Activated CD8-positive, alpha-beta memory T cell treated with anti-CD3 and anti-CD28 coated beads, Interleukin-2, amount 50 U/mL, for 48 hours (primary cell): ENCODE measurements around the gene CATSPERD.
"Not testable (repeated sequence)": the region's sequence is repeated elsewhere in the genome, so short reads cannot be mapped to it uniquely, and the experiment has no call there.

Experiments used
- DNase-seq: peaks from one replicate; pipeline ENCODE4 v3.0.0-alpha.2; 2020

The CATSPERD gene

DNA sequence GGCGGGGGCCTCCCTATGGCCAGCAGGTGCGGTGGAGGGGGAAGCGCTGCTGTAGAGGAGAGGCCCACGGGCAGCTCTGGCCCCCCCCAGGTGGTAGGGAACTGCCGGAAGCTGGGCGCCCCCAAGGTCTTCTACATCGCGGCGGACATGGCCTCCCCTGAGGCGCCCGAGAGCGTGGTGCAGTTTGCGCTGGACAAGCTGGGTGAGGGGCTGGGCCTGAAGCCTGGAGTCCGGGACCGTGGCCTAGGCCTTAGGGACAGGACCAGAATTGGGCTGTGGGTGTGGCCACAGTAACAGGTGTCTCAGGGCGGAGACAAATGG is 34.2 kb upstream of the CATSPERD start:
- no peak for DNase-seq

DNA sequence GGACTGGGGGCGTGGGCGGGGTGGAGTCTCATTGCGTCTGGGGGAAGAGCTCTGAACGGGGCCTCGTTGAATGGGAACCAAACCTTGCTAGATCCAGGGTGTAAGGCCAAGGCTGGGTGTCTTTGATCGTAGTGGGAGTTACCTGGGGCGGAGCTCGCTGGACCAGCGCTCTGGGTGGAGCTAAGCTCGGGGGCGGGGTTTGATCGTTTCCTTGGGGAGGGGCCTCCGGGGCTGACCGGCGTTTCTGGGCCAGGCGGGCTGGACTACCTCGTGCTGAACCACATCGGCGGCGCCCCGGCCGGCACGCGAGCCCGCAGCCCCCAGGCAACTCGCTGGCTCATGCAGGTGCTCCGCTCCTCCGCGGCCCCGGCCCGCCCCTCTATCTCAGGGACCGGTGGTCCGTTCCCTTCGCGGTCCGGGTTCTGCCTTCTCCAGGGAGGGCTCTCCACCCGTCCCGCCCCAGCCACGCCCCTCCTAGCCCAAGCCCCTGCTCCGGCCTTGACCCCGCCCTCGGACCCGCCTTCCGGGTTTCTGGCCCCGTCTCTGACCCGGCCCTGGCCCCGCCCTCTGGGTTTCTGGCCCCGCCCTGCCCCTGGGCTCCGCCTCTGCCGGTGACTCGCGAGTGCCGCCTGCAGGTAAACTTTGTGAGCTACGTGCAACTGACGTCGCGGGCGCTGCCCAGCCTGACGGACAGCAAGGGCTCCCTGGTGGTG is 33.6 kb upstream of the CATSPERD start:
- DNase-seq = peak; percentile 100

DNA sequence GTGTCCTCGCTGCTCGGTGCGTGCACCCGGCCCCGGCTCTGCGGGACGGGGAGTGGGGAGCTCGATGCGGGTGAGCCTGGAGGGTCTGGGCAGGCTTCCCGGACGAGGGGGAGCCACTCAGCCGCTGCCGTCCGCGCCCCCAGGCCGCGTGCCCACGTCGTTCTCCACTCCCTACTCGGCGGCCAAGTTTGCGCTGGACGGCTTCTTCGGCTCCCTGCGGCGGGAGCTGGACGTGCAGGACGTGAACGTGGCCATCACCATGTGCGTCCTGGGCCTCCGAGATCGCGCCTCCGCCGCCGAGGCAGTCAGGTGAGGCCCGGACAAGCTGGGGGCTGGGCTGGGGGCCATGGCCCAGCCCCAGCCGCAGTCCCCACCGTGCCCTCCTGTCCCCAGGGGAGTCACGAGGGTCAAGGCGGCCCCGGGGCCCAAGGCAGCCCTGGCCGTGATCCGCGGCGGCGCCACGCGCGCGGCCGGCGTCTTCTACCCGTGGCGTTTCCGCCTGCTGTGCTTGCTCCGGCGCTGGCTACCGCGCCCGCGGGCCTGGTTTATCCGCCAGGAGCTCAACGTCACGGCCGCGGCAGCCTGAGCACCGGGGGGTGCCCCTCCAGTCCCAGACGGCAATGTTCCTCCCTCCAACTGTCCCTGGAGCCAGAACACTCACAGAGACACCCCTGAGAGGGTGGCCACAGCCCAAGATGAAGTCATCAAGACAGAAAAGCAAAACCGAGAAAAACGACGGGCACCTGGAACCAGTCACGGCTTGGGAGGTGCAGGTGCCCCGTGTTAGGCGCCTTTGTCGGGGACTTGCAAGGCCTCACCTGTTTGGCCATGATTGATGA is 32.9 kb upstream of the CATSPERD start:
- peak; percentile 59 for DNase-seq

DNA sequence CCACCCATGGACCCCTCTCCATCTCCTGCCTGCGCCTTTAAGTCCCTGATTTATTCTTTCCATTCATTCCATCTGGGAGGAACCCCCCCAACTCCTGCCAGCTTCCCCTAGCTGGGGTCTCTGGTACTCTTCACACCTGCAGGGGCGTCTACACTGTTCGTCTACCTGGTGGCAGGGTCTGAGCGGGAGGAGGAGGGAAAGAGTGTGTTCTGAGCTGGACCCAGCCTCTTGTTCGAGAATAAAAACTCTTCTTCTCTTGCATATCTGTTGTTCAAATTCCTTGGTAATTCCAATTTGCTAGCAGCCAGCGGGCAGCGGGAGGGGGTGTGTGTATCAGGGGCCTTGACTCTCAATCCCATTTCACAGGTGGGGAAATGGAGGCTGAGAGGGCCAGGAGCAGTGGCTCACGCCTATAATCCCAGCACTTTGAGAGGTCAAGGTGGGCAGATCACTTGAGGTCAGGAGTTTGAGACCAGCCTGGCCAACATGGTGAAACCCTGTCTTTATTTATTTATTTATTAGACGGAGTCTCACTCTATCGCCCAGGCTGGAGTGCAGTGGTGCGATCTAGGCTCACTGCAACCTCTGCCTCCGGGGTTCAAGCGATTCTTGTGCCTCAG is 32.1 kb upstream of the CATSPERD start:
- not testable (repeated sequence) for DNase-seq

DNA sequence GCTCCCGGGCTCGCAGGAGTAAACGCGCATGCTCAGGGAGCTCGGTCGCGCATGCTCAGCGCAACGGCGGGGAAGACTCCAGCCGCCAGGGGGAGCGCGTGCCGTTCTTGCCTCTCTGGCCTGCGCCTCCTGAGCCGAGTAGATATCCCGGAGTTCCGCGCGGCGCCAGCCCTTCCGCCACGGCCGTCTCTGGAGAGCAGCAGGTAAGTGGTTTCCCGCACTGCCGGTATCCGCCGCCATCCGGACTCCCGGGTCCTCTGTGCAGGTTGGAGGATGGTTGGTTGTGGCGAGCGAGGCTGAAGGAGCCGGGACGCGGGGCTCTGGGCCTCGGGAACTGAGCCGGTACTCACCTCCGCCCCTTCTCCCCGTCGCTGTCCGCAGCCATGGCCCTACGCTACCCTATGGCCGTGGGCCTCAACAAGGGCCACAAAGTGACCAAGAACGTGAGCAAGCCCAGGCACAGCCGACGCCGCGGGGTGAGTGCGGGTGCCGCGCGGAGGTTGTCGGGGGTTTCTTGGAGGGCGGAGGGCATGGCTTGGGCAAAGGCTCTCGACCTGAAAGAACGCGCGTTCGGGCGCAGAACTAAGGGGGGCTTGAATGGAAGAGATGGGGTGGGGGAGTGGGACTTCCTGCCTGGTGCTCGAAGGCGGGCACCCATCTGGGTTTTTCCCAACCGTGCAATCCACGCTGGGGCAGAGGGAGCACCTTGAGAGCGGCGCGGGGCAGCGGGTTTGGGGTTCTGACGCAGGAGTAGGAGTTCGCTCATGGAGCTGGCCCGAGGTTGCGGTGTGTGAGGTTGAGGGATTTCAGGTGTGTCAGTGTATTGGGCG is 30.1 kb upstream of the CATSPERD start, which contains the start of gene RPL36:
Gene RPL36 (plus strand): TSS at position 171 of the 830 bp plus-strand sequence. CDS start 213 bp downstream, at position 384.
- DNase-seq = peak; percentile 100

DNA sequence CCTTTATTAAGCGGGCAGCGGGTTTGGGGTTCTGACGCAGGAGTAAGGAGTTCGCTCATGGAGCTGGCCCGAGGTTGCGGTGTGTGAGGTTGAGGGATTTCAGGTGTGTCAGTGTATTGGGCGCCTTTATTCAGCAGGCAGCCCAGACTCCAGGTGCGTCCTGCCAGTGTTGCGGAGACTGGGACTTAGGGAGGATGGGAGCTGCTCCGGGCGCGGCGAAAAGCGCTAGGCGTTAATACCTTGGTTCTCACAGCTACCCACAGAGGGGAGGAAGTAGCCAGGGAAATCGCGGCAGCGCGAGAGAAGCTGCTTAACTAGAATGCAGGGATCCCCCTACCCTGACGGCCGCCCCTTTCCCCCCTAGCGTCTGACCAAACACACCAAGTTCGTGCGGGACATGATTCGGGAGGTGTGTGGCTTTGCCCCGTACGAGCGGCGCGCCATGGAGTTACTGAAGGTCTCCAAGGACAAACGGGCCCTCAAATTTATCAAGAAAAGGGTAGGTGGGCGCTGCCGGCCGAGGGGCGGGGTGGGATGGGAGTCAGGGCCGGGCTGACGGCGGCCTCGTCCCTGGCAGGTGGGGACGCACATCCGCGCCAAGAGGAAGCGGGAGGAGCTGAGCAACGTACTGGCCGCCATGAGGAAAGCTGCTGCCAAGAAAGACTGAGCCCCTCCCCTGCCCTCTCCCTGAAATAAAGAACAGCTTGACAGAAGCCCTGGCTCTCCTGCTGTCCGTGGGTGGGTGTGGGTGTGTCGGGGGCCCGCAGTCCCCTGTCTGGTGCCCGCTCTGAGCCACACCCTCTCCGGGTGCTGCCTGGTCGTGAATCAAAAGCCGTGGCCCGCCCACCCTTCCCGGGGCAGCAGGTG is 29.2 kb upstream of the CATSPERD start:
- DNase-seq = peak; percentile 85

DNA sequence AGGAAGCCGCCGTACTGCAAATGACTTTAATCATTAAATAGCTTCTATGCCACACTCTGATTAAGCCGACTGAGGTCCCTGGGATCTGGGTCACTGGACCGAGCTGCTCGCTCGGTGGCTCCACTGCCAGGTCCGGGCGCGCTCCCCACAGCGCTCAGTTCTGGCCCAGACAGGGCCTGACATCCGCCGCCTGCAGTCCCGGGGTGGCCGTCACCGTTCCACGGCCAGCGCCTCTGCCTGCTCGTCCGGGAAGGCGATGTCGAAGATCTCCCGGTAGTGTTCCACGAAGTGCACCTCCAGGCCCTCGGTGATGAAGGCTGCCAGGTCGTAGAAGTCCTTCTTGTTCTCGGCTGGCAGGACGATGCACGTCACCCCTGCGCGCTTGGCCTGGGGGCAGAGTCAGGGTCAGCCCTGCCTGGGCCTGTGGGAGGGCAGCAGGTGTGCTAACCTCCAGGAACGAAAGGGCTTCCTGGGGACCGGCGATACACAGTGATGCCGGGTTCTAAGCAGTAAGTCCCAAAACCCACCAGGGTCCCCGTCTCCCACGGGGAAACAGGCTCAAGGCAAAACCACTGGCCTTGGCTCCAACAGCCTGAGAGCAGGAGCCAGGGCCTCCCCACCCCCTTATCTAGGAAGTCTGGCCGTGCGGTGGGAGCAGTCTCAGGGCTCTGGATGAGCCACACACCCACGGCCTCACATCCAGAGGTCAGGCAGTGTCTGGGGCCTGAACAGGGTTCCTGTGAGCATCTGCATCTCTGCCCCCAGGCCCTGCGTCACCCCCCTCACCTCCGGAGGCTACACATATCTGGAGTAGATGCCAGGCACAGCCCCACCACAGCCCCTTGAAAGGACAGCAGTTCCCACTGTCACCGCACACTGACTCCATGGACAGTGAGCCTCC is 28.4 kb upstream of the CATSPERD start:
- peak; percentile 80 for DNase-seq

DNA sequence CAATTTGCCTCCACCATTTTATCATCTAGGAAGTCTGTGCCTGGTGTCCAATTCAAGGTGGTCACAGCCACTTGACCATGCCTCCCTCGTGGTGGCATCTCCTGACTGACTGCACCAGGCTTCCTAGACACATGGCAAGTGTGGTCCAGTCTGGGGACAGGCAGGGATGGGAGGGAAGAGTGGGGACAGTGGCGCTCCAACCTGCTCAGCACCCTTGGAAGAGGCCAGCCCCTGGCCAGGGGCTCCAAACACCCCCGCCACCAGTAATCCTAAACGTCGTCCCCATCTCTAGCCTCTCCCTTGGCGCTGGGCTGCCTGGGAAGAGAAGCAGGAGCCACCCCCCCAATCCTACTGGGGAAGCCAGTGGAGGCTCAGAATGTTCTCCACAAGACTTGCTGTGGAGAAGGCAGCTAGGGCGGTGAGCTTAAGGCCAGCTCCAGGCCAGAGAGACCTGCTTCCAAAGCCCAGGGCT is 27.7 kb upstream of the CATSPERD start:
- DNase-seq = no peak

DNA sequence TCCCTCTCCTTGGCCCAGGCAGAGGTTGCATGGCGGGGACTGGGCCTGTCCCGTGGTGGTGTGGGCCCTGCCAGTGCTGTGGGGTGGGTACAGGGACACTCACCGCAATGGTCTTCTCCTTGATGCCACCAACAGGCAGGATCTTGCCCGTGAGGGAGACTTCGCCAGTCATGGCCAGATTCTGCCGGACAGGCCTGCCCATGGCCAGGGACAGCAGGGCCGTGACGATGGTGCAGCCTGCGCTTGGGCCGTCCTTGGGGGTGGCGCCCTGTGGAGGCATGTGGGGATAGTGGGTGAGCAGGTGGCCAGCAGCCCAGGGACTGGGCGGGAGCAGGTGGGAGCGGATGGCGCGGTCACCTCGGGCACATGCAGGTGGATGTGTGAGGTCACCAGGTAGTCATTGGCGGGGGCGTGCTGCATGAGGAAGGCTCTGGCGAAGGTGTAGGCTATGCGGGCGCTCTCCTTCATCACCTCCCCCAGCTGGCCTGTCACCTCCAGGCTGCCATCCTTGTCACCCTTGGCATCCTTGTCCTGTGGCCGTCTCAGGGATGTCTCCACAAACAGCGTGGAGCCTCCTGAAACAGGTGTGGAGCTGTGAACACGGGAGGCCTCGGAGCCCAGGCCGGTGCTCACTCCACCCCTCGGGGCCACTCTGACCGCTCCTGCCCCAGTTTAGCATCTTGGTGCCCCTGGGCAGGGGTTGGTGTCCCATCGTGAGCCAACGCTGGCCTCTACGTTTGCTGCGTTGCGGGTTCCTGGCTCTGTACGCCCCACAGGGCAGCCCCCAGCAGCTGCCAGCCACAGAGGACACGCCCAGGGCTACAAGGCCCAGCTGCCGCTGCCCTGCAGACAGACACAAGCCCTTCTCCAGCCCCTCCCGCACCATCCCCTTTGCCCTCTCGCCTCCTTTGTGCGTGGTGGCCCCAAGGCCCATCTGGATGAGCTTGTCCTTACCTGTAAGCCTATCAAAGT is 27.0 kb upstream of the CATSPERD start:
- DNase-seq = peak; percentile 77

DNA sequence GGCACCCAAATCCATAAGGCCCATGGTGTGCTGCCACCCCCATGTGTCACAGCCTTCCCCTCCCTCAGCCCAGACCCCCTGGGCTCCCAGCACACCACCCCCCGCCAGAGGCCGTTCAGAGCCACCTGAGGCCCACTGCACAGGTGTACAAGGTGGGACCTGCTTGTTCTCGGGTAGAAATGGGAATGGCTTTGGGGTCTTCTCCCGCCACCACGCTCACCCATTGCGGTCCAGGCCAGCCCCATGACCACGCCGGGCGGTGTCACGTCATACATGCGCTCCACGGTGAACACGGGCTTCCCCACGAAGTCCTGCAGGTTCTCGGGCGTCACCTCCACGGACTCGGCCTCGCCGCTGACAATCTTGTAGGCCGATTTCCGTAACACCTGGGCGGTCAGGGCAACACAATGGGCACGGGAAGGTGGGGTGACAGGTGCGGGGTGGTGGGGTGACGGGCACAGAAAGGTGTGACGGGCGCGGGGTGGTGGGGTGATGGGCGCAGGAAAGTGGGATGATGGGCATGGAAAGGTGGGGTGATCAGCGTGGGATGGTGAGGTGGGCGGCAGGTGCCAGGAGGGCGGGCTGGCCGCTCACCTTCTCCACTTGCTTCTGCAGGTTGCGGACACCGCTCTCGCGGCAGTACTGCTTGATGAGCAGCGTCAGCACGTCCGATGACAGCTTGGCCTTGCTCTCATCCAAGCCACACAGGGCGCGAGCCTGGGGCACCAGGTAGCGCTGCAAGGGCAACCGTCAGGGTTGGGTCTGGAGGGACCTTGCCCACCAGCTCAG is 26.1 kb upstream of the CATSPERD start:
- peak; percentile 68 for DNase-seq

DNA sequence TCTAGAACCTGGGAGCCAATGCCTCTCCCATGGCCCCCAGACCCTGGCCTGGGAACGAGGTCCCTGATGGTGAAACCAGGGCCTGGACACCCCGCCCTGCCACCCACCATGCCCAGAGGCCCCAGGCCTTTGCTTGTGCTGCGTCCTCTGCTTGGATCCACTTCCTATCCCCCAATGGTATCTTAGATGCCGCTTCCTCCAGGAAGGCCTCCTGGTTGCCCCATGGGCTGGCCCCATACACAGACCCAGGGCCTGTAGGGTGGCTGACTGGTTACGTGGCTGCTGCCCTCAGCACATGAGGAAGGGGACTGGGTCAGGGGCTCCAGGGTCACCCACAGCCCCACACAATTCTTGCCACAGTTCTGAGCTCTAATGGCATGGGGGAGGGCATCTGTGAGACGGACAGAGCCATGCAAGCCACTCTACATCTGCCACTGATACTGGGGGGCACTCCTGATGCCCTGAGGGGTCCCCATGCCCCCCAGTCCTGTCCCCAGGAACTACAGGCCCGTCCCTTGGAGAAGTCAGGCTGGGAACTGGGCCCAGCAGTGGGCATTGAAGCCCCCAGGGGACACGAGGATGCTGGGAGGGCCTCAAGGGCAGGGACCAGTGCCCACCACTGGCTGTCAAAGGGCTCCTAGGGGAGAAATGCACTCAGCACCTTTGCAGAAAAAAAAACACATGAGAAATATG is 25.3 kb upstream of the CATSPERD start:
- DNase-seq = no peak

DNA sequence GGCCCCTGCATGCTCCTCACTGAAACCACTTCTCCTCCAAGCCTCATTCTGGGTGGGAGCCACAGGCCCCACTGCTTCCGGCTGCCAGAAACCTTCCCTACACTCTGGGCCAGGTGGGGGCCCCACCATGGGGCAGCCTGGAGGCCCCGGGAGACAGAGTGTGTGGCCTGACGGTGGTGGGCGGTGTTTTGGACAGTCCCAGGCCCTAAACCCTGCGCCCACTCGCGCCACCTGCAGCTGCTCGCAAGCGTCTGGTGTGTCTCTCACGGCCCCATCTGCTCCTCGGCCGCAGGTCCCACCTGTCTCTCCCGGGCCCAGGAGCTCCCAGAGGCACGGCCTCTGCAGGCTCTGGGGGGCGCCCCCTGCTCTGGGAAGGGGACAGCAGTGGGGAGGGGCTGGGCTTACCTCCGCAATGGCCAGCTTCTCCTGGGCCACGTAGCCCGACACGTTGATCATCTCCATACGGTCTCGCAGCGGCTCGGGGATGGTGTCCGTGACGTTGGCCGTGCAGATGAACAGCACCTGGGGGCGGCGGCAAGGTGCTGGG is 24.7 kb upstream of the CATSPERD start:
- DNase-seq = no peak

DNA sequence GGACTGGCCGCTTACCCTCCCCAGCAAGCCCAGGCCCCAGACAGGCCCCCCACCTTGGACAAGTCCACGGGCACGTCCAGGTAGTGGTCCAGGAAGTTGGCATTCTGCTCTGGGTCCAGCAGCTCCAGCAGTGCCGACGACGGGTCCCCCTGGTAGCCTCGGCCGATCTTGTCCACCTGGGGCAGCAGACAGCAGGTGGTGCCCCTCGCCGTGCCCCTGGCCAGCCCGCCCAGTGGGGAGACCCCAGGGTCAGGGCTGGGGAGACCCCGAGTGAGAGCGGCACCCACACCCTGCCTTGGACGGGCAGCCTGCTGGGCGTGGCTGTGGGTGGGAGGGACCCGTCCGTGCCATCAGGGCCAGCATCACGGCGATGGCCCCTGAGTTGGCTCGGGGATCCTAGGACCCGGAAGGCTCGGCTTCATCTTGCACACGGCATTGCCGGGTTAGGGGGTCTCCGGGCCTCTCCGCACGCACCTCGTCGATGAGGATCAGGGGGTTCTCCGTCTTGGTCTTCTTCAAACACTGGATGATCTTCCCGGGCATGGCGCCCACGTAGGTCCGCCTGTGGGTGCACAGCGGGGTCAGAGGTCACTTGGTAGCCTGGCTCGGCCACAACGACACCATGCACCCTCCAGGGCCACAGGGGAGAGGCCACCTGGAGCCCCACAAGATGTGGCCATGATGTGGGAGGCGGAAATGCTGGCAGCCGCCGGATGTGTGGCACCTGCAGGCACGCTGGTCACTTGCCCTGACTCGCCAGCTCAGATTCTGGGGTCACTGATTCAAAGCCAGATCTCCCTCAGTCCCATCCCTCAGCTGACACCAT is 24.0 kb upstream of the CATSPERD start:
- DNase-seq = peak; percentile 58

DNA sequence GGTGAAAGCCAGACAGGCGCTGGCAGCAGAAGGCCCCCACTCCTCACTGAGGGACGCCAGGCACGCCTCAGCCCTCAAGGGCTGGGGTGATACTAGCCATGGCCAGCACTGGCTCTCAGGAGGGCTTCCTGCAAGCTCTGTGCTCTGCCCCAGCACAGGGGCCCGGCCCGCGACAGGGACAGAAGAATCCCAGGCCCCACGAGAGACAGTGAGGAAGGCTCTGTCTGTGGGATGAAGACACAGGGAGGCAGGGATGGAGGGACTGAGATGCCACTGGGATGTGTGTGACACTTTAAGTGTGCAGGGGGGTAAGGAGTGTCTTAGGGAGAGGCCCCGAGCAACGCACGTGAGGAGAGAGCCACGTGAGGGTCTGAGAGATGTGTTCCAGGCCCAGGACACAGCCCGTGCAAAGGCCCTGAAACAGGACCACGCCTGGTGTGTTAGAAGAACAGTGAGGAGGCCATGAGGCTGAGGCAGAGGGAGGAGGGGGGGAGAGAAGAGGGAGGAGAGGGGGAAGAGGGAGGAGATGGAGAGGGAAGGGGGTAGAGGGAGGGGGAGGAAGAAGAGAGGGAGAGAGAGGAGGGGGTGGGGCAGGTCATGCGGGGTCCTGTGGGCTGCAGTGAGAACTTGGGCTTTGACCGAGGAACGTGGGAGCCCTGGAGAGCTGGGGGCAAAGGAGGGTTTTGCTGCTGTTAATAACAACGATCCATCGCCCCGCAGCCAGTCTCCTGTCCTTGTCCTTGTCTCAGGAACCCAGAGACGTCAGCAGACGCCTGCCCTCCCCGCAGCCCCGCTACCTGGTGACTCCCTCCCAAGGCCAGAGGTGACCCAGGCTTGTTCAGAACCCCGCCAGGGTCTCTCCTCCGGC is 23.2 kb upstream of the CATSPERD start:
- peak; percentile 58 for DNase-seq

DNA sequence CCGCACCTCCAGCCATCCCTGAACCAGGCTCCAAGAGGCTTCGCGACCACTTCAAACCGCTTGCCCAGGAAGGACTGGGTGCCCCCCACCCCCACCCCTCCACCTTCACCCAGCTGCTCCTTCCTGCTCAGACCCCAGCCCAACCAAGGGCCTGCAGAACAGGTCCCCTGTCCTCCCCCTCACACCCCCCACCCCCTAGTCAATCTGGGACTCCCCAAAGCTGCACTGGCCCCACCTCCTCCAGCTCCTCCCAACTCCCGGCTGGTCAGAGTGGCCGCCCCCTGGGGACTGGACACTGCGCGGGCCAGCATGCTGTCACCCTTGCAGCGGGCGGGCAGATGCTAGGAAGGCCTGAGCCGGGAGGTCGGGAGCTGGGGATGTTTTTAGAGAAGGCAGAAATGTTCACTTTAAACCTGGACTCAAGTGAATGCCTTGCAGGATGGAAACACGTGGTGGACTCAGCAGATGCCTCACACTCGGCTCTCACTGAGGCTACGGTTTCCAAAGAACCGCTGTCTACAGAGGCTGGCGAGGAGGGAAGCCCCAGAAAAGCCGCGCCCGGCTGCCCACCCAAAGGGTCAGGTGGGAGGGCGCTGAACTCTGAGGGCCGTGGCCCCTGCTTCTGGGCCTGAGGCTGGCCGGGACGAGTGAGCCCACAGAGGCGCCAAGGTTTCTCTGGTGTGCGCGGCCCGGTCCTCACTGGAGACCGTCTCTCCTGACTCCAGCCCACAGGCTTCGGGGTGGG is 22.4 kb upstream of the CATSPERD start:
- no peak for DNase-seq
